DMS 273 treated with DMSO at 0.1 percent for 48 hours (cell line): ENCODE measurements around the gene DHX8.
"Not testable (repeated sequence)": the region's sequence is repeated elsewhere in the genome, so short reads cannot be mapped to it uniquely, and the experiment has no call there.

Experiments
- DNase-seq: peaks from one replicate; lab custom pipeline; 2025; lab: John Stamatoyannopoulos, UW

Gene DHX8

DNA sequence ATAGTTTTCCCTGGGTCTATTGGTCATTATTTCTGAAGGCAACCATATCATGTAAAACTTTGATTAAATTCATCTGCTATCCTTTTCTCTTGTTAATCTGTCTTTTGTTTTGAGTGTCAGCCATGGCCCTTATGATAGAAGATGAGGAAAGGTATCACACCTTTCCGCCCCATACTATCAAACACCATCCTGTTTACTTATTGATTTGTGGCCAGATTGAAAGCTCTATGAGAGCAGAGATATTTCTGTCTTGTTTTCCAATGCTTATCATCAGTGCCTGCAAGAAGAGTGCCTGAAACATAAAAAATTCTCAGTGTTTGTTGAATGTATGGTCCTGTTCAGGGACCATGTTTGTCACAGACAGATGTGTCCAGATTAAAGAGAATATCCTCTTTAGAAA, 22.6 kb upstream of the DHX8 start:
- no peak for DNase-seq

DNA sequence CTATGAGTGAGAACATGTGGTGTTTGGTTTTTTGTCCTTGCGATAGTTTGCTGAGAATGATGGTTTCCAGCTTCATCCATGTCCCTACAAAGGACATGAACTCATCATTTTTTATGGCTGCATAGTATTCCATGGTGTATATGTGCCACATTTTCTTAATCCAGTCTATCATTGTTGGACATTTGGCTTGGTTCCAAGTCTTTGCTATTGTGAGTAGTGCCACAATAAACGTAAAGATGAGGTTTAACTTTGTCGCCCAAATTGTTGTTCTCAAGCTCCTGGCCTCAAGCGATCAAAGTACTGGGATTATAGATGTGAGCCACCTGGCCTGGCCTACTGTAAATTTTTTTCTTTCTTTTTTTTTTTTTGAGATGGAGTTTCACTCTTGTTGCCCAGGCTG, 21.2 kb upstream of the DHX8 start:
- not testable (repeated sequence) for DNase-seq

DNA sequence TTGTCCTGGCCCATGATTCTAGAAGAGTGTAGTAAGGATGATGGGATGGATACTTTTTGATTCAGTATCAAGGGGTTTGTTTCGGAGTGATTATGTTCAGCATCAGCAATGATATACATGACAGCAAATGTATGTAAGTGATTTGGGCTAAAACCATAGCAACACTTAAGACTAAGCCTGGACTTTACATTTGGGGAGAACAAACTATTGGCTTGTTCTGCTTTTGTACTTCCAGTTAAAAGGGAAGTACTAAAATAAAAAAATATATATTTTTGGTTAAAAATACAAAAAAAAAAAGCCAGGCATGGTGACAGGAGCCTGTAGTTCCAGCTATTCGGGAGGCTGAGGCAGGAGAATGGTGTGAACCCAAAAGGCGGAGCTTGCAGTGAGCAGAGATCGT, 20.5 kb upstream of the DHX8 start:
- no peak for DNase-seq

DNA sequence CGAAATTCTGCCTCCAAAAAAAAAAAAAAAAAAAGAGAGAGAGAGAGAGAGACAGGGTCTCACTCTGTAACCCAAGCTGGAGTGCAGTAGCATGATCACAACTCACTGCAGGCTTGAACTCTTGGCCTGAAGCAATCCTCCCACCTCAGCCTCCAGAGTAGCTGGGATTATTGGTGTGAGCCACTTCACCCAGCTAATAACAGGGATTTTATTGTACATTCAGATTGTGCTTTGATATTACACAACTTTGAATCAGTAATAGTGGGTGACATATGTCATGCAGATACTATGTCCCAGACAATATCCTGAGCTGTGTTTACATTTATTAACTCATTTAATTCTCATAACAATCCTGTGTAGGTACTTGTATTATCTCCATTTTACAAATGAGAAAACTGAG, 19.7 kb upstream of the DHX8 start:
- DNase-seq, result no peak

DNA sequence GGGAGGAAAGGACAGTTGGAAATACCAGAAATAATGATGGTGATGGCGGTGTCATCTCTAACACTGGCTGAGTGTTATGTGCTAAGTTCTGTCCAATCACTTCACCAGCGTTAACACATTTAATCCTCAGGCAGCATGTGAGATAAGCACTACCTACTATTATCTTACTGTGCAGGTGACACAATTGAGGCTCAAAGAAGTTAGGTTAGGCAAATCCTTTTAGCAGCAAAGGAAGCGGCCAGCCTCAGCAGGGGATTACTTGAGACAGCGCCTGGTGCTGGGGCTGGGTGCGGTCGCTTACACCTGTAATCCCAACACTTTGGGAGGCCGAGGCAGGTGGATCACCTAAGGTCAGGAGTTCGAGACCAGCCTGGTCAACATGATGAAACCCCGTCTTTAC, 18.7 kb upstream of the DHX8 start:
- DNase-seq, result no peak

DNA sequence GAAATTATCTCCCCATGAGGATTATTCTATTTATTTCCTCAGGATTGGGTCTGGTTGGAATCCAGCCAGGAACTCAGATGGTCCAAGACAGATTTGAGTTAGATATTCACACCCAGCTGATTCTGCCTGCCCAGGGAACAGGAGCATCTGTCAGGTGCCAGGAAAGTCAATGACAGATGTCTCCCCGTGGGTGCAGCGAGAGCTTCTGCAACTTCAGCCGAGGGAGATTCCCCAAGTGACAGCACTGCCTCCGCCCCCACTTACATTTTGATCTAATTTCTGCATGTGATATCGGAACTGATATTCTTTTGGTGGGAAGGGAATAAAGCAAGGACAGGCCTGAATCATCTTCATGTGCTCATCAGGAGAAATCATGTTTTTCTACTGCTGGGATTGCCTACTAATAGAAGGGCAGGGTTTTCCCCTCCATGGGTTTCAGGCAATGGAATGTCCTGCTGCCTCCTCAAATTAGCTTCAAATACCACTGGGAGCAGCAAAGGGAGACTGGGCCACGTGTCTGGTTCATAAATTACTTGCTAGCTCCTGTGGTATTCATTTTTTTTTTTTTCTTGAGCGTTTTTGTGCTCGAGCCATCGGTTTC, 15.7 kb upstream of the DHX8 start:
- DNase-seq, result peak; percentile 74

DNA sequence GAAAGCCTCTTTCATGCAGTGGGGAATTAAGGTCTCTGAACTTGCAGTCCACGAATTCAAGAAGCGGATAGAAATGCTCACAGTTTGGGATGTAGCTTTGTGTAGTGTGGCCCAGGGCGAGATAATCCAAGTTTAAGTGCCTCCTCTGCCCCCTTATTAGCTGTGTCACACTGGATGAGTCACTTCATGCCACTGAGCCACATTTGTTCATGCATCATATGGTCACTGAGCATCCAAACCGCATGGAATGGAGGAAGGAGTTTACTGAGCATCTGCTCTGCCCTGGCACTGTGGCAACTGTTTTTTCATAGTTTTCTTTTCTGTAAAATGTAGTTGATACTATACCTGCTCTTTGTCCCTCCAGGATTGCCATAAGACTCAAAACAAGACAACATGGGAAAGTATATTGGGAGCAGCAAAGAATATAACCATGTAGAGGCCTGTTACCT, 15.1 kb upstream of the DHX8 start:
- peak; percentile 25 for DNase-seq

DNA sequence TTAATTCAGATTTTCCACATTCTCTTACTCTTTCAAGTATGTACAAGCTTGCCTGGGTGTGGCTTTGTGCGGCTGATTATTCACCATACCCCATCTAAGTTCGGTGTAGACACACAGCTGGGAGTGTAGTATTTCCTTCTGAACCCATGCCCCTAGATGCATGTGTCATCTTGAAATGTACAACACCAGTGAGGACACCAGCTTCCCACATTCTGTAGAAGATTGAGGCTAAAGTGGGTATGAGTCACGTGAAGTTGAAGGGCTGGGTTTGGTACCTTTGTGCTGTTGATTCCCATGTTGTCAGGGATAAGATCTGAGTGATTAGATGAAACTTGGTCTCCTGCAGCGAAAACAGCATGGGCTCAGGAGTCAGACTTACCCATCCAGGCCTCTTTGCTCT, 14.6 kb upstream of the DHX8 start:
- DNase-seq, result no peak

DNA sequence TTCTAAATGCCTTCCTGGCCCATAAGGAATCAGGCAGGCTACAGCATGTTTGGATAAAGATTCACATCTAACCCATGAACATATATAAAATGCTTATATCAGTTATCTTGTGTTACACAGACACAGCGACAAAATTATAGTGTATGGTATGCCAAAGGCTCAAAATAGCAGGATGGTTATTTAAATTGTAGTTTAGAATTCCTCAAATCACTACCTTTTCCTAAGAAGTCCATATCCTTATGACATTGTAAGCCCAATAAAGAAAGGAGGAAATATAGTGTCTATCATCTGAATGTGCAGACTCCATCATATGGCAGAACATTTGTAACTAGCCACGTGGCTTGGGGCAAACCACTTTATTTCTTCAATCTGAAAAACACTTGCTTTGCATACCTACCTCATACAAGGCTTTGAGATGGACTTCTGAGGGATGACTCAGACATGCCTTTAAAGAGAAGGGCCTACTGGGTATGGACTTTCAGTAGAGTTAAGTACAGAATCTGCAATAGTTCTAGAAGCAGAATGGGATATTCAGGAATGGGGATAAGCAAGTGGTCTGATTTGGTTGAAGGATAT, 12.1 kb upstream of the DHX8 start:
- DNase-seq, result no peak

DNA sequence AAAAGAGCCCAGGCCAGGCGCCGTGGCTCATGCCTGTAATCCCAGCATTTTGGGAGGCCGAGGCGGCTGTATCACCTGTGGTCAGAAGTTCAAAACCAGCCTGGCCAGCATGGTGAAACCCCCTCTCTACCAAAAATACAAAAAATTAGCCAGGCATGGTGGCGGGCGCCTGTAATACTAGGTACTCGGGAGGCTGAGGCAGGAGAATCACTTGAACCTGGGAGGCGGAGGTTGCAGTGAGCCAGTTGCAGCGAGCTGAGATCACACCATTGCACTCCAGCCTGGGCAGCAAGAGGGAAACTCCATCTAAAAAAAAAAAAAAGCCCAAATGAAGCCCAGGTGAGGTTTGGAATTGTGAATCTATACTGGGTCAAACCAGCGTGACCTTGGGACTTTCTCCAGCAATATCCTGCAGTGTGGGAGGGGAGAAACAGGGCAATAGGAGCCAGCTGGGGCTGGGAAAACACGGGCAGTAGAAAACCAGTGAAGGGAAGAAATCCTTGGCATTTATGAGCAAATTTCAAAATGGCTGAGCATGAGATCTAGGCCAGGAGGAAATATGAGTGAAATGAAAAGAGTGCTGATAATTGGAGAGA, 8.2 kb upstream of the DHX8 start:
- DNase-seq, result no peak

DNA sequence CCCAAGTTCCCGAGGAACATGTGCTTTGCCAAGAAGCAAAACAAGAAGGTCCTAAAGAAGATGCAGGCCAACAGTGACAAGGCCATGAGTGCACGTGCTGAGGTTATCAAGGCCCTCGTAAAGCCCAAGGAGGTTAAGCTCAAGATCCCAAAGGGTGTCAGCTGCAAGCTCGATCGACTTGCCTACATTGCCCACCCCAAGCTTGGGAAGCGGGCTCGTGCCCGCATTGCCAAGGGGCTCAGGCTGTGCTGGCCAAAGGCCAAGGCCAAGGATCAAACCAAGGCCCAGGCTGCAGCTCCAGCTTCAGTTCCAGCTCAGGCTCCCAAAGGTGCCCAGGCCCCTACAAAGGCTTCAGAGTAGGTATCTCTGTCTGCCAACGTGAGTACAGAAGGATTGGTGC, 7.5 kb upstream of the DHX8 start:
- not testable (repeated sequence) for DNase-seq

DNA sequence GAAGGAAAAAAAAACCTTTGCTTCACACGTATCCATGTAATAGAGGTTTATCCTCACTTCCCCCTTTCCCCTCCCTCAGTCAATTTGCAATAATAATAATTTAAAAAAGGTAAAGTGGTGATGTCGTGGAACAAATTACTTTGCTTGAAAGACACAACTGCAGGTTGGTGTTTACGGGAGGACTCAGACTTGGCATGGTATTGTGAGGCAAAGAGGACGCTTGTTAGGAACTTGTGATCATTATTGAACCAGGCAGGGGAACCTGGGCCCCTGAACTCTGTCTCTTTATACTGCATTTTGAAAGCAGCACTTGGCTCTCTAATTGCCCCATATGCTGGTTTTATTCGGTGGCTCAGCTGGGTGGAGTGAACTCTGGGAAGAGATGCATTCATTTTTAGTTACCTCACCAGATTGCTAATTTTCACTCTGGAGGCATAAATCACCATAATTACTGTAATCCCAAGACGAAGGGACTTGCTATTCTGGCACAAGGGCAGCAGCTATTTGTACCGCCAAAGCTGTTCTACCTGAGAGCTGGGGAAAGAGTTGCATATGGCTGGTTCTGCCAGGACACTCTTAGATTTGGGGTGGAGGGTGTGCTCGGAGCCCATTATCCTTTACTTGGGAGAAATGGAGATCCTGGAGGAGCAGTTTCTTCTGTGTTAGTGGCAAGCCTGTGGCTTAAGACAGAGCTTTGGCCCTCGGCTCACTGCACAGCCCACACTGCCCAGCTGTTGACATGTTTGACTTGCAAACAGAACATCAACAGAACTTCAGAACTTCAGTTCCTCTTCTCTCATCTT, 5.7 kb upstream of the DHX8 start:
- peak; percentile 97 for DNase-seq

DNA sequence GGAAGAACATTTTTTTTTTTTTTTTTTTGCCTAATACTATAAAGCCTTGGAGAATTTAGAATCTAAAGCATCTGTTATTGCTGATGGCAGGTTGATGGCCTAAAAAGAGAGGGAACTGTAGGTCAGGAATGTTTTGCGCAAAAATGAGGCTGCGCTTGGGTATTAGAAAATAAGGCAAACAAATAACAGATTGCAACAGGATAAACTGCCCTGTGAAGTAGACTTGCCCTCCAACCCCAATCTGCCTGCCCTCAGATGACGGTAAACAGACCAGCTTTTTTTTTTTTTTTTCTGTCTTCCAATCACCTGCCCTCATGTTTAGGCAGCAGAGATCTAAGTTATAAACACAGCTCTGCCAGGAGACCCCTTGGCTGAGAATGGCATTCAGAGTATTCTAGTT, 3.8 kb upstream of the DHX8 start:
- no peak for DNase-seq

DNA sequence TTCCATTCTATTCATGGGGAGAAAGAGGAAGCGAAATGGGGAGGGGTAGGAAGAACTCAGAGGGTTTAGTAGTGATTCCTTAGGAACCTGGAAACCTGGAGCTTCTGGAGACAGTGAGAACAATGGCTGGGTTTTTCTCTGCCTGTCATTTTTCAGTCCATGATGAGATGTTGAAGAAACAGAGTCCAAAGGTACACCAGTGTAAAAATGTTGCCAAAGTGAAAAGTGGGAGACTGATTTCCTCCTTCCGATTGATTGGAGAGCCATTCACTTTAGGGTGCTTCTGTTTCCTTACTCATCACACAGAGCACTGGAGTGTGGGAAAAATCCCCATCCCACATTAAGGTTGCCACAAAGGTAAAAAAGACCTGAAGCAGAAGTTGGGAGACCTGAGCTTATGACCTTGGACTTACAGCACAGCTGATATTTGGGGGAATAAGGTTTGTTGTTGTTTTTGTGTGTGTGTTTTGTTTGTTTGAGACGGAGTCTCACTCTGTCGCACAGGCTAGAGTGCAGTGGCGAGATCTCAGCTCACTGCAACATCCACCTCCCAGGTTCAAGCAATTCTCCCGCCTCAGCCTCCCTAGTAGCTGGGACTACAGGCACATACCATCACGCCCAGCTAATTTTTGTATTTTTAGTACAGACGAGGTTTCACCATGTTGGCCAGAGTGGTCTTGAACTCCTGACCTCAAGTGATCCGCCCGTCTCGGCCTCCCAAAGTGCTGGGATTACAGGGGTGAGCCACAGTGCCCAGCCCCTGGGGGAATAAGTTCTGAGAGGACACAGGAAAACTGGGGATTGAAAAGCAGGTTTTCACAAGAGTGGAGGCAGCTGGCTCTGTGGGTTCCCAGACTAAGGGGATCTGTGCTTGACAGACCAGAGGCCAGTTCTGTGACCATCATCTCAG, 1.4 kb upstream of the DHX8 start:
- DNase-seq, result no peak

DNA sequence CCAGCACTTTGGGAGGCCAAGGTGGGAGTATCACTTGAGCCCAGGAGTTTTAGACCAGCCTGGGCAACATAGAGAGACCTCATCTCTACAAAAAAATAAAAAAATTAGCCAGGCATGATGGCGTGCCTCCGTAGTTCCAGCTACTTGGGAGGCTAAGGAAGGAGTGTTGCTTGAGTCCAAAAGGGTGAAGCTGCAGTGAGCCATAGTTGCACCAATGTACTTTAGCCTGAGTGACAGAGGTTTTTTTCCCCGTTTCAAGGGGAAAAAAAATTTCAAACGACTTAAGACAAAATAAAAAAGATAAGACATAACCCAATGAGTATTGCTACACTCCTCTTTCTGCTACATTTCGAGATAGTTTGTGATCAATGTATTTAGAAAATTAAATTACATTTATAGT, 6.8 kb downstream of the DHX8 start:
- DNase-seq, result no peak

DNA sequence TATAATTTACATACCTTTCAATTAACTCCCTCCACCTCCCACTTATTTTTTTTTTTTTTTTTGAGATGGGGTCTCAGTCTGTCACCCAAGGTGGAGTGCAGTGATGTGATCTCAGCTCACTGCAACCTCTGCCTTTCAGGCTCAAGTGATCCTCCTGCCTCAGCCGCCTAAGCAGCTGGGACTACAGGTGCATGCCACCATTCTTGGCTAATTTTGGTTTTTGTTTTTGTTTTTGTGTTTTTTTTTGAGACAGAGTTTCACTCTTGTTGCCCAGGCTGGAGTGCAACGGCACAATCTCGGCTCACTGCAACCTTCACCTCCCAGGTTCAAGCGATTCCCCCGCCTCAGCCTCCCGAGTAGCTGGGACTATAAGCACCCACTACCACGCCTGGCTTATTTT, 25.7 kb downstream of the DHX8 start:
- not testable (repeated sequence) for DNase-seq

DNA sequence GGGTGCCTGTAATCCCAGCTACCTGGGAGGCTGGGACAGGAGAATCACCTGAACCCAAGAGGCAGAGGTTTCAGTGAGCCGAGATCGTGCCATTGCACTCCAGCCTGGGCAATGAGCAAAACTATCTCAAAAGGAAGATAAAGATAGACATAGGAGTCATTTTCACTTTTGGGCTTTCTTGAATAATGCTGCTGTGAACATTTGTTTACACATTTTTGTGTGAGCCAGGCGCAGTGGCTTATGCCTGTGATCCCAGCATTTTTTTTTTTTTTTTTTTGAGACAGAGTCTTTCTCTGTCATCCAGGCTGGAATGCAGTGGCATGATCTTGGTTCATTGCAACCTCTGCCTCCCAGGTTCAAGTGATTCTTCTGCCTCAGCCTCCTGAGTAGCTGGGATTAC, 27.4 kb downstream of the DHX8 start:
- DNase-seq, result not testable (repeated sequence)

DNA sequence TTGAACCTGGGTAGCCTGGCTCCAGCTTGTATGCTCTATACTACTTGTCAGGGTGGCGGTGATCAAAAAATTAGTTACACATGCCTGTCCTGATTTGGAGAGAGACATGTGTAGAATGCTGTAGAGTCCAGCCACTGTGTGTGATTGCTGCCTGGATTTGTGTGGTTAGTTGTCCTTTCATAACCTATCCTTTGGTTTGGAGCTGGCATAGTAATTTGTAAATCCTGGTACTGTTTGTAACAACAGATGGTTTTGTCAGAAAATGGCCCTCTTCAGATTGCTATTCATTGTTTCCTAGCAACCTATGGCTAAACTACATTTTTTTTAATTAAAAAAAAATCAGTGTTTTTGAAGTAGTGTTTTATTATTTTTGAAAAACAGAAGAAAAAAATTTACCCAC, 31.9 kb downstream of the DHX8 start:
- DNase-seq, result no peak

DNA sequence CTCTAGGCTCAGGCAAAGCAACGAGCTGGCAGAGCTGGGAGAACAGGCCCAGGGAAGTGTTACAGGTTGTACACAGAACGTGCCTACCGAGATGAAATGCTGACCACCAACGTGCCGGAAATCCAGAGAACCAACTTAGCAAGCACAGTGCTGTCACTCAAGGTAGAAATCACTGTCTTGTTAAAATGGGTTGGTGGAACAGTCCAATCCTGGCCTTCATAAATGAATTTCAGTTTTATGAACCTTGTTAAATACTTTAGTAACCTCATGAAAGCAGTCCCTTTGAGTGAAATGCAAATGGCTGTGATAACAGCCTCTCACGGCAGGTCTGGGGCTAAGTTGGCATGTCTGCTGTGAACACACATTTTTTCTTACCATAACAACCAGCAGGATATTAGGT, 33.4 kb downstream of the DHX8 start:
- no peak for DNase-seq

DNA sequence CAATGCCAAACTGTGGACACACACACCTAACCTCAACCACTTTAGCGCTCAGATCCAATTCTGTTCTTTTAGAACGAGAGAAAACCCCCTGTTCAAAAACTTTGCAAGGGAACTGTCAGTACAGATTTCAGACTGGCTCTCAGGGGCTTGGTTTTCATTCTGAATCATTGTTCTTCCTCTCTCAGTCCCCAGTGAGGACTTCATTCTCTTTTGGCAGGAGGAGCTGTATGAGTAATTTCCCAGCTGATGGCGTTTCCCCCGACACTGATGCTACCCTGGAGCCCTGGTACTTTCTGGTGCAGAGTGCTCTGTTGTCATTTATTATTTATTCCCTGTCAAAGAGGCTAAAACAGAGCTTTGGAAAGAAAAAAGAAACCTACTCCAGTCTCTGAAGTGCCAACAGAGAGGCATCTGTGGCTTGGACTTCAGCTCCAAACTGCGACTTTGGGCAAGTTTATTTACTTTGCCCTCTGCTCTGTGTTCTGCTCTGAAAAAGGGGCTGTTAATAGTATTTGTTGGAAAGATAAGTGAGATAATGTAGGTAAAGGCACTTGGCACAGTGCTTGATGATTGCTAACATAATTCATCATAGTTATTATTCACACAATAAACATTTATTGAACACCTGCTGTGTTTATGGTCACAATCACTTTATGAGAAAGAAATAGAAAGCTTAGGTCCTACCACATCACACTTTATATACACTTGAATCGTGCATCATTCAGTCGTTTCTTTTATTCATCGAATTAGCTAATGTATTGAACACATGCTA, 34.0 kb downstream of the DHX8 start:
- DNase-seq, result no peak

DNA sequence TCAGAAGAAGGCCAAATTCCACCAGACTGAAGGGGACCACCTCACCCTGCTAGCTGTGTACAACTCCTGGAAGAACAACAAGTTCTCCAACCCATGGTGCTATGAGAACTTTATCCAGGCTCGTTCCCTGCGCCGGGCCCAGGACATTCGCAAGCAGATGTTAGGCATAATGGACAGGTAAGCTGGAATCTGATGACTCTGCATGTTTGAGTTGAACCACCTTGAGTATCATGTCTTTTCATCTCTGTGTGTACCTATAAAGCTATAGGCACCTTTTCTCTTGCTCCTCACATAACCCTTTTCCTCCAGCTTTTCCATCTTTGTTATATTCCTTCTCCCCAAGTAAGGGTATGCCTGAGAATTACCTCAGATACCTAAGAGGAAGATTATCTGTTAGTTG, 37.6 kb downstream of the DHX8 start:
- DNase-seq, result no peak
